WTC11 (cell line): ENCODE results near the gene ZNF423. TPM values are rescaled to one million over a fixed set of nuclear protein-coding genes. Genes with fewer than 3 reads are reported as not detected.

Experiments used
- ATAC-seq: fragments of 200-7000 bp; cut with Tn5 transposase; 2 replicates; pipeline ENCODE4 v1.10.0; 2021; ENCODE audit warnings: mild to moderate bottlenecking, moderate library complexity
- CTCF ChIA-PET: fragments of 300-600 bp; sonication (Branson Sonifier 250); formaldehyde crosslinking; loops from one replicate; lab custom pipeline; 2021; ENCODE audit warnings: antibody characterized with exemption; lab: Charles Lee
- POLR2A ChIA-PET: fragments of 350-600 bp; sonication (Branson Sonifier 250); formaldehyde crosslinking; loops from one replicate; lab custom pipeline; 2021; ENCODE audit warnings: antibody characterized with exemption; lab: Charles Lee
- DNase-seq: peaks from one replicate; pipeline ENCODE4 v3.0.0; 2021; ENCODE audit warnings: low spot score
- H3K27ac Mint-ChIP-seq: 2 replicates; pipeline ENCODE4 v1.8.0; 2021; ENCODE audit warnings: mixed read lengths
- H3K27me3 Mint-ChIP-seq: 2 replicates; pipeline ENCODE4 v1.8.0; 2021; ENCODE audit warnings: low read depth, mild to moderate bottlenecking, moderate library complexity, mixed read lengths
- H3K36me3 Mint-ChIP-seq: 2 replicates; pipeline ENCODE4 v1.8.0; 2021; ENCODE audit warnings: mixed read lengths
- H3K4me1 Mint-ChIP-seq: 2 replicates; pipeline ENCODE4 v1.8.0; 2022; ENCODE audit warnings: mixed read lengths
- H3K4me3 Mint-ChIP-seq: 2 replicates; pipeline ENCODE4 v1.8.0; 2021; ENCODE audit warnings: mild to moderate bottlenecking, moderate library complexity, mixed read lengths
- H3K9me3 Mint-ChIP-seq: 2 replicates; pipeline ENCODE4 v1.8.0; 2021; ENCODE audit warnings: mixed read lengths
- AR ChIP-seq: fragments of 250-450 bp; sonication (Bioruptor Pico); IDR thresholded peaks from 2 replicates; pipeline ENCODE4 v1.9.0; 2021; ENCODE audit warnings: mild to moderate bottlenecking
- E2F4 ChIP-seq: sonication (generic); formaldehyde crosslinking; IDR thresholded peaks from 2 replicates; pipeline ENCODE4 v1.8.1; 2022; ENCODE audit warnings: low read depth, mild to moderate bottlenecking, moderate library complexity, missing genetic modification reagents, borderline replicate concordance
- EMX1 ChIP-seq: fragments of 250-450 bp; sonication (Bioruptor Pico); IDR thresholded peaks from 2 replicates; pipeline ENCODE4 v1.8.0; 2021; ENCODE audit warnings: mild to moderate bottlenecking
- FOXJ3 ChIP-seq: sonication (generic); formaldehyde crosslinking; IDR thresholded peaks from 2 replicates; pipeline ENCODE4 v1.9.0; 2021; ENCODE audit warnings: missing genetic modification reagents, mild to moderate bottlenecking, borderline replicate concordance
- GTF2I ChIP-seq: fragments of 250-450 bp; sonication (Bioruptor Pico); conservative IDR thresholded peaks from 2 replicates; pipeline ENCODE4 v1.4.0; 2021; ENCODE audit warnings: mild to moderate bottlenecking
- JUN ChIP-seq: sonication (generic); formaldehyde crosslinking; IDR thresholded peaks from 2 replicates; pipeline ENCODE4 v1.8.0; 2023; ENCODE audit warnings: mild to moderate bottlenecking, missing genetic modification reagents
- MYBL2 ChIP-seq: sonication (generic); formaldehyde crosslinking; IDR thresholded peaks from 2 replicates; pipeline ENCODE4 v1.8.1; 2023; ENCODE audit warnings: mild to moderate bottlenecking, moderate library complexity, missing genetic modification reagents
- NFE2L1 ChIP-seq: sonication (generic); formaldehyde crosslinking; IDR thresholded peaks from 2 replicates; pipeline ENCODE4 v1.8.1; 2023; ENCODE audit warnings: missing genetic modification reagents
- NR1H2 ChIP-seq: sonication (generic); formaldehyde crosslinking; IDR thresholded peaks from 2 replicates; pipeline ENCODE4 v1.9.0; 2021; ENCODE audit warnings: mild to moderate bottlenecking, moderate library complexity, missing genetic modification reagents
- TEAD1 ChIP-seq: sonication (generic); formaldehyde crosslinking; IDR thresholded peaks from 2 replicates; pipeline ENCODE4 v1.8.0; 2022; ENCODE audit warnings: mild to moderate bottlenecking, missing genetic modification reagents
- ZNF232 ChIP-seq: sonication (generic); formaldehyde crosslinking; IDR thresholded peaks from 2 replicates; pipeline ENCODE4 v1.8.0; 2022; ENCODE audit warnings: mild to moderate bottlenecking, missing genetic modification reagents
- ZNF317 ChIP-seq: sonication (generic); formaldehyde crosslinking; IDR thresholded peaks from 2 replicates; pipeline ENCODE4 v1.8.1; 2023; ENCODE audit warnings: low read depth, mild to moderate bottlenecking, moderate library complexity, missing genetic modification reagents, borderline replicate concordance
- ZNF512 ChIP-seq: sonication (generic); formaldehyde crosslinking; IDR thresholded peaks from 2 replicates; pipeline ENCODE4 v1.8.1; 2022; ENCODE audit warnings: missing genetic modification reagents, borderline replicate concordance
- total RNA-seq: library from RNA; stranded (reverse); gene quantifications from 3 replicates; pipeline ENCODE4 v1.2.3, GENCODE V29; 2021
- TF ChIP-seq, protein P1 (sequence below): fragments of 250-450 bp; sonication (Bioruptor Pico); IDR thresholded peaks from 2 replicates; pipeline ENCODE4 v1.9.0; 2021; ENCODE audit warnings: moderate library complexity, mild to moderate bottlenecking, inconsistent platforms, borderline replicate concordance
- TF ChIP-seq, protein P2 (sequence below): fragments of 250-450 bp; sonication (Bioruptor Pico); IDR thresholded peaks from 2 replicates; pipeline ENCODE4 v2.1.2; 2022; ENCODE audit warnings: mild to moderate bottlenecking, moderate library complexity
- TF ChIP-seq, protein P3 (sequence below): sonication (generic); formaldehyde crosslinking; IDR thresholded peaks from 2 replicates; pipeline ENCODE4 v1.8.1; 2023; ENCODE audit warnings: mild to moderate bottlenecking, missing genetic modification reagents, moderate library complexity

The ZNF423 gene
- total RNA-seq, 1 experiment from 2014 or later = 38.8 TPM

DNA sequence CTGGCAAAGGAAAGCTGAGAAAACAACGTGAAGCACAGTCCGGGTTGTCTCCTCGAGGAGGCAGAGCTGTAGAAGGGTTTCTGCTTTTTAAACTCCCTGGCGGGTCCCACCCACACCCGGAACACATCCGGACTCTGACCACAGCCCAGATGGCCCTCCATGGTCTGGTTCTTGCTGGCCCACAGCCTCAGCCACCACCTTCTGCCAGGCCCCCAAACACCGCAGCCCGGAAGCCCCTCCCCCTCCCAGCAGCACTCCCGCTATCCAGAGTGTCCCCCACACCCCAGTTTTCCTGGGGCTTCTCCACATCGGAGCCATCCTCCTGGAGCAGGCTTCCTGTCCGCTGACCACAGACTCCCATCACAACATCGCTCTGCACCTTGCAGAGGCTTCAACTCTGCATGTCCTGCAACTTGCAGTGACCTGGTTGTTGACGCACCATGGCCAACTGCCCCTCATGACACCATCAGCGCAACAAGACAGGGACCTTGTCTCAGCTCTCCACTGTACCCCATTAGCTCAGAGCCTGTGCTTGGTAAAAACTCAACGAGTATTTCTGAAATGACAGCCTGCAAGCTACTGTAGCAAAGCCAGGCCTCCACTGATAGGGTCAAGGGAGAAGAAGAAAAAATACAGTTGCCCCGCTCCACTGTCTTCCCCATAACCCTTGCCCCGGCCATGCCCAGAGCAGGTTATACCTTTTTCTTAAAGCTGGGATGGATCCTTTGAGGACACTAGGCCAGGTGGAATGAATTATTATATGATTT is 352.5 kb downstream of the ZNF423 start:
- CTCF ChIA-PET = interaction anchor here (1.2 kb wide), 1 partner anchor 89 kb away, joined by 5 read pairs; no protein-coding TSS in a partner anchor
- H3K4me1 Mint-ChIP-seq = no peaks in the 10 kb centered on the region
- no peak overlapping the region for H3K4me3 Mint-ChIP-seq
- TF ChIP-seq NR1H2 (CRISPR knock-in tag) (no peak), ZNF232 (CRISPR knock-in tag) (no peak), E2F4 (CRISPR knock-in tag) (no peak), FOXJ3 (CRISPR knock-in tag) (no peak), MYBL2 (CRISPR knock-in tag) (no peak), EMX1 (CRISPR knock-in tag) (no peak), ZNF512 (no peak), NFE2L1 (CRISPR knock-in tag) (no peak), JUN (no peak)
- TF ChIP-seq, protein P1, sequence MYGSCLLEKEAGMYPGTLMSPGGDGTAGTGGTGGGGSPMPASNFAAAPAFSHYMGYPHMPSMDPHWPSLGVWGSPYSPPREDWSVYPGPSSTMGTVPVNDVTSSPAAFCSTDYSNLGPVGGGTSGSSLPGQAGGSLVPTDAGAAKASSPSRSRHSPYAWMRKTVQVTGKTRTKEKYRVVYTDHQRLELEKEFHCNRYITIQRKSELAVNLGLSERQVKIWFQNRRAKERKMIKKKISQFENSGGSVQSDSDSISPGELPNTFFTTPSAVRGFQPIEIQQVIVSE = no peak
- TF ChIP-seq, protein P2, sequence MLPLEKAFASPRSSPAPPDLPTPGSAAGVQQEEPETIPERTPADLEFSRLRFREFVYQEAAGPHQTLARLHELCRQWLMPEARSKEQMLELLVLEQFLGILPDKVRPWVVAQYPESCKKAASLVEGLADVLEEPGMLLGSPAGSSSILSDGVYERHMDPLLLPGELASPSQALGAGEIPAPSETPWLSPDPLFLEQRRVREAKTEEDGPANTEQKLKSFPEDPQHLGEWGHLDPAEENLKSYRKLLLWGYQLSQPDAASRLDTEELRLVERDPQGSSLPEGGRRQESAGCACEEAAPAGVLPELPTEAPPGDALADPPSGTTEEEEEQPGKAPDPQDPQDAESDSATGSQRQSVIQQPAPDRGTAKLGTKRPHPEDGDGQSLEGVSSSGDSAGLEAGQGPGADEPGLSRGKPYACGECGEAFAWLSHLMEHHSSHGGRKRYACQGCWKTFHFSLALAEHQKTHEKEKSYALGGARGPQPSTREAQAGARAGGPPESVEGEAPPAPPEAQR (CRISPR knock-in tag) = no peak
- peaks cover 4% of the 10 kb centered on the region; the same call in 1 of the 2 replicates for H3K9me3 Mint-ChIP-seq
- ATAC-seq (no peak), DNase-seq (no peak)
- H3K27ac Mint-ChIP-seq = peak overlapping the region; percentile 76
- POLR2A ChIA-PET = no interaction called here
- 0 out of 2 replicates have a peak, but pooled peaks cover 3% of the 10 kb centered on the region for H3K36me3 Mint-ChIP-seq
- H3K27me3 Mint-ChIP-seq = no peaks in the 10 kb centered on the region

DNA sequence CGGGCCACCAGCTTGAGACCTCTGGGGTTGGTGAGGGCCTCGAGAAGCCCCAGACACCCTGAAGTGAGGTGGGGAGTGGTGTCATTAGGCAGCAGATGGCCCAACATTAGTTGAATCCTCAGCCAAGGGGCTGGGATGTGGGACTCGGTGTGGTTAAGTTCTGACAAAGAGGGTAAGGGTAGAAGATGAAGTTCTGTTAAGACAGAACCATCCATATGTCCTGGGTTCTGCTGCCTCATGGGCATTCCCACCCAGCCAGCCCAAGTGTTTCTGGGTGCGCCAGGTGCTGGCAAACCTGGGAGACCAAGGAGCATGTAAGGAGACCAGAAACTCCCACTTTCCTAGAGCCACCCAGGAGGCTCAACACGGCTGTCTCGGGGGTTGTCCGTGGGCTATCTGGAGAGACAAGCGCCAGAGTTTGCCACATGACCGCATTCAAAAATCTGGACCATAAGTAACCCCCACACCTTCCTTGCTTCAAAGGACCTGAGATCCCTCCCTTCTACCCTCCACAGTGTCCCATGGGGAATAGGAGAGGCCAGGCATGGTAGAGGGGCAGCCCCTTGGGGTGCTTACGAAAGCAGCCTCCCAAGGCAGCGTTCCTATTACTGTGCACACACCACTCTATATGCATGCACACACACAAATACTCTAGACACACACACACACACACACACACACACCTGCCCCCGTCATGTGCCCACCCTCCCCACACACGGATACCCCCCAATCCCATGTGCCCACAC is 353.6 kb downstream of the ZNF423 start:
- no peaks in the 10 kb centered on the region for H3K4me1 Mint-ChIP-seq
- TF ChIP-seq TEAD1 (no peak), GTF2I (CRISPR knock-in tag) (no peak), AR (CRISPR knock-in tag) (no peak), FOXJ3 (CRISPR knock-in tag) (no peak), ZNF317 (CRISPR knock-in tag) (no peak)
- TF ChIP-seq, protein P3, sequence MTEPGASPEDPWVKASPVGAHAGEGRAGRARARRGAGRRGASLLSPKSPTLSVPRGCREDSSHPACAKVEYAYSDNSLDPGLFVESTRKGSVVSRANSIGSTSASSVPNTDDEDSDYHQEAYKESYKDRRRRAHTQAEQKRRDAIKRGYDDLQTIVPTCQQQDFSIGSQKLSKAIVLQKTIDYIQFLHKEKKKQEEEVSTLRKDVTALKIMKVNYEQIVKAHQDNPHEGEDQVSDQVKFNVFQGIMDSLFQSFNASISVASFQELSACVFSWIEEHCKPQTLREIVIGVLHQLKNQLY (CRISPR knock-in tag) = no peak
- CTCF ChIA-PET = no interaction called here
- H3K27me3 Mint-ChIP-seq = no peaks in the 10 kb centered on the region
- POLR2A ChIA-PET = no interaction called here
- ATAC-seq (no peak), DNase-seq (no peak)
- H3K36me3 Mint-ChIP-seq = 0 out of 2 replicates have a peak, but pooled peaks cover 3% of the 10 kb centered on the region
- peaks cover 4% of the 10 kb centered on the region; the same call in 1 of the 2 replicates for H3K9me3 Mint-ChIP-seq
- H3K4me3 Mint-ChIP-seq = no peak overlapping the region
- H3K27ac Mint-ChIP-seq = no peak overlapping the region
